HepG2 (cell line): ENCODE results near the gene NOTUM. TPM values are rescaled to one million over a fixed set of nuclear protein-coding genes. Genes with fewer than 3 reads are reported as not detected.

Source experiments
- BCL6 ChIP-seq: IDR thresholded peaks from 2 replicates; pipeline ENCODE4 v1.6.1; 2016; ENCODE audit warnings: missing genetic modification reagents, missing compliant biosample characterization
- PAF1 ChIP-seq: IDR thresholded peaks from 2 replicates; pipeline ENCODE4 v1.6.1; 2016; ENCODE audit warnings: missing genetic modification reagents, missing compliant biosample characterization
- SRY ChIP-seq: sonication (generic); formaldehyde crosslinking; IDR thresholded peaks from 2 replicates; pipeline ENCODE4 v1.8.0; 2022; ENCODE audit warnings: mild to moderate bottlenecking, missing genetic modification reagents
- SSRP1 ChIP-seq: IDR thresholded peaks from 2 replicates; pipeline ENCODE4 v1.6.1; 2016; ENCODE audit warnings: control low read depth
- ZNF468 ChIP-seq: sonication (generic); formaldehyde crosslinking; IDR thresholded peaks from 2 replicates; pipeline ENCODE4 v1.8.0; 2022; ENCODE audit warnings: mild to moderate bottlenecking, moderate library complexity, missing genetic modification reagents
- ZNF768 ChIP-seq: sonication (generic); formaldehyde crosslinking; IDR thresholded peaks from 2 replicates; pipeline ENCODE4 v1.4.0; 2020; ENCODE audit warnings: missing genetic modification reagents
- polyA plus RNA-seq, 8 experiments: library from polyadenylated mRNA; depleted of rRNA in 3 of 8; stranded (reverse) in 7 of 8; unstranded in 1 of 8; fragments of >200 nt; fragmentation: Illumina TruSeq in 4 of 8; extraction: Trizol in 4 of 8; gene quantifications; 2 replicates each; pipeline versions ENCODE4 v1.2.1 to v1.2.3, GENCODE V29; 2011 to 2016; ENCODE audit warnings: low read depth in 4 of 8, missing spikeins in 1 of 8, mixed read lengths in 1 of 8; ENCODE audit not compliant: insufficient read depth in 1 of 8
- total RNA-seq, 5 experiments: library from RNA; depleted of rRNA; stranded (reverse); fragments of >200 nt; fragmentation: Illumina TruSeq; extraction: Trizol; gene quantifications; 2 replicates each; pipeline ENCODE4 v1.2.3, GENCODE V29; 2016; ENCODE audit warnings: low read depth in 1 of 5
- TF ChIP-seq, protein P1 (sequence below): IDR thresholded peaks from 2 replicates; pipeline ENCODE4 v1.6.1; 2016; ENCODE audit warnings: low read depth
- TF ChIP-seq, protein P2 (sequence below): IDR thresholded peaks from 2 replicates; pipeline ENCODE4 v1.6.1; 2018; ENCODE audit warnings: missing genetic modification reagents, mild to moderate bottlenecking, missing compliant biosample characterization
- TF ChIP-seq, protein P3 (sequence below): sonication (generic); formaldehyde crosslinking; IDR thresholded peaks from 2 replicates; pipeline ENCODE4 v1.4.0; 2020; ENCODE audit warnings: missing genetic modification reagents
- TF ChIP-seq, protein P4 (sequence below): sonication (generic); formaldehyde crosslinking; IDR thresholded peaks from 2 replicates; pipeline ENCODE4 v1.4.0; 2020; ENCODE audit warnings: missing genetic modification reagents
- TF ChIP-seq, protein P5 (sequence below): sonication (generic); formaldehyde crosslinking; IDR thresholded peaks from 2 replicates; pipeline ENCODE4 v1.4.0; 2020; ENCODE audit warnings: missing genetic modification reagents, borderline replicate concordance

The NOTUM gene
- total and polyA plus RNA-seq, 2 of the 13 experiments (the other 11 are each of a cell fraction or from before 2014, with no cell fraction given): 150 to 160 TPM

DNA sequence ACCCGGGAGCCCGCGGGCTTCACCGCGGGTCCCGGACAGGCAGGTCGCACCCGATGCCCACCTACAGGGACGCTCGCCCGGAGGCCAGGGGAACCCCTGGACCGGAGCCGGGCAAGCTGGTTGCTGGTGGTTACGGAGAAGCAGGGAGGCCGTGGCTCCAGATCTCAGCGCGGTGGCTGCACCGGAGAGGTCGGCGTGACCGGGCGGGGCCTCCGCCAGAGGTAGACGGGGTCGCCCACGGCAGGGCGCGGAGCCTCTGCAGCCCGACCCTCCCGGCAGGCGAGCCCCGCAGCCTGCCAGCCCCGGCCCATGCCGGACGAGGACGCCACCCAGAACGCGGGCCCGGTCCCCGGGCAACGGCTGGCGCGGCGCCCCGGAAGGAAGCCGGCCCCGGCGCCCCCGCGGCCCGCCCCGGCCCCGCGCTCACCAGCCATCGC lies 50.1 kb downstream of the NOTUM start (continued):
- TF ChIP-seq, protein P1, sequence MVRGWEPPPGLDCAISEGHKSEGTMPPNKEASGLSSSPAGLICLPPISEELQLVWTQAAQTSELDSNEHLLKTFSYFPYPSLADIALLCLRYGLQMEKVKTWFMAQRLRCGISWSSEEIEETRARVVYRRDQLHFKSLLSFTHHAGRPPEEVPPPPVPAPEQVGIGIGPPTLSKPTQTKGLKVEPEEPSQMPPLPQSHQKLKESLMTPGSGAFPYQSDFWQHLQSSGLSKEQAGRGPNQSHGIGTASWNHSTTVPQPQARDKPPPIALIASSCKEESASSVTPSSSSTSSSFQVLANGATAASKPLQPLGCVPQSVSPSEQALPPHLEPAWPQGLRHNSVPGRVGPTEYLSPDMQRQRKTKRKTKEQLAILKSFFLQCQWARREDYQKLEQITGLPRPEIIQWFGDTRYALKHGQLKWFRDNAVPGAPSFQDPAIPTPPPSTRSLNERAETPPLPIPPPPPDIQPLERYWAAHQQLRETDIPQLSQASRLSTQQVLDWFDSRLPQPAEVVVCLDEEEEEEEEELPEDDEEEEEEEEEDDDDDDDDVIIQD (CRISPR knock-in tag): no peak
- TF ChIP-seq, protein P2, sequence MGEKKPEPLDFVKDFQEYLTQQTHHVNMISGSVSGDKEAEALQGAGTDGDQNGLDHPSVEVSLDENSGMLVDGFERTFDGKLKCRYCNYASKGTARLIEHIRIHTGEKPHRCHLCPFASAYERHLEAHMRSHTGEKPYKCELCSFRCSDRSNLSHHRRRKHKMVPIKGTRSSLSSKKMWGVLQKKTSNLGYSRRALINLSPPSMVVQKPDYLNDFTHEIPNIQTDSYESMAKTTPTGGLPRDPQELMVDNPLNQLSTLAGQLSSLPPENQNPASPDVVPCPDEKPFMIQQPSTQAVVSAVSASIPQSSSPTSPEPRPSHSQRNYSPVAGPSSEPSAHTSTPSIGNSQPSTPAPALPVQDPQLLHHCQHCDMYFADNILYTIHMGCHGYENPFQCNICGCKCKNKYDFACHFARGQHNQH (CRISPR knock-in tag): no peak
- TF ChIP-seq ZNF768 (CRISPR knock-in tag): peak; percentile 42
- TF ChIP-seq, protein P3, sequence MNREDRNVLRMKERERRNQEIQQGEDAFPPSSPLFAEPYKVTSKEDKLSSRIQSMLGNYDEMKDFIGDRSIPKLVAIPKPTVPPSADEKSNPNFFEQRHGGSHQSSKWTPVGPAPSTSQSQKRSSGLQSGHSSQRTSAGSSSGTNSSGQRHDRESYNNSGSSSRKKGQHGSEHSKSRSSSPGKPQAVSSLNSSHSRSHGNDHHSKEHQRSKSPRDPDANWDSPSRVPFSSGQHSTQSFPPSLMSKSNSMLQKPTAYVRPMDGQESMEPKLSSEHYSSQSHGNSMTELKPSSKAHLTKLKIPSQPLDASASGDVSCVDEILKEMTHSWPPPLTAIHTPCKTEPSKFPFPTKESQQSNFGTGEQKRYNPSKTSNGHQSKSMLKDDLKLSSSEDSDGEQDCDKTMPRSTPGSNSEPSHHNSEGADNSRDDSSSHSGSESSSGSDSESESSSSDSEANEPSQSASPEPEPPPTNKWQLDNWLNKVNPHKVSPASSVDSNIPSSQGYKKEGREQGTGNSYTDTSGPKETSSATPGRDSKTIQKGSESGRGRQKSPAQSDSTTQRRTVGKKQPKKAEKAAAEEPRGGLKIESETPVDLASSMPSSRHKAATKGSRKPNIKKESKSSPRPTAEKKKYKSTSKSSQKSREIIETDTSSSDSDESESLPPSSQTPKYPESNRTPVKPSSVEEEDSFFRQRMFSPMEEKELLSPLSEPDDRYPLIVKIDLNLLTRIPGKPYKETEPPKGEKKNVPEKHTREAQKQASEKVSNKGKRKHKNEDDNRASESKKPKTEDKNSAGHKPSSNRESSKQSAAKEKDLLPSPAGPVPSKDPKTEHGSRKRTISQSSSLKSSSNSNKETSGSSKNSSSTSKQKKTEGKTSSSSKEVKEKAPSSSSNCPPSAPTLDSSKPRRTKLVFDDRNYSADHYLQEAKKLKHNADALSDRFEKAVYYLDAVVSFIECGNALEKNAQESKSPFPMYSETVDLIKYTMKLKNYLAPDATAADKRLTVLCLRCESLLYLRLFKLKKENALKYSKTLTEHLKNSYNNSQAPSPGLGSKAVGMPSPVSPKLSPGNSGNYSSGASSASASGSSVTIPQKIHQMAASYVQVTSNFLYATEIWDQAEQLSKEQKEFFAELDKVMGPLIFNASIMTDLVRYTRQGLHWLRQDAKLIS: no peak
- TF ChIP-seq ZNF468 (CRISPR knock-in tag): 0 out of 2 replicates have a peak, but pooled peaks have one; percentile 25
- TF ChIP-seq, protein P4, sequence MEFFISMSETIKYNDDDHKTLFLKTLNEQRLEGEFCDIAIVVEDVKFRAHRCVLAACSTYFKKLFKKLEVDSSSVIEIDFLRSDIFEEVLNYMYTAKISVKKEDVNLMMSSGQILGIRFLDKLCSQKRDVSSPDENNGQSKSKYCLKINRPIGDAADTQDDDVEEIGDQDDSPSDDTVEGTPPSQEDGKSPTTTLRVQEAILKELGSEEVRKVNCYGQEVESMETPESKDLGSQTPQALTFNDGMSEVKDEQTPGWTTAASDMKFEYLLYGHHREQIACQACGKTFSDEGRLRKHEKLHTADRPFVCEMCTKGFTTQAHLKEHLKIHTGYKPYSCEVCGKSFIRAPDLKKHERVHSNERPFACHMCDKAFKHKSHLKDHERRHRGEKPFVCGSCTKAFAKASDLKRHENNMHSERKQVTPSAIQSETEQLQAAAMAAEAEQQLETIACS: no peak
- TF ChIP-seq PAF1: no peak
- TF ChIP-seq SSRP1: no peak
- TF ChIP-seq SRY (CRISPR knock-in tag): no peak
- TF ChIP-seq, protein P5, sequence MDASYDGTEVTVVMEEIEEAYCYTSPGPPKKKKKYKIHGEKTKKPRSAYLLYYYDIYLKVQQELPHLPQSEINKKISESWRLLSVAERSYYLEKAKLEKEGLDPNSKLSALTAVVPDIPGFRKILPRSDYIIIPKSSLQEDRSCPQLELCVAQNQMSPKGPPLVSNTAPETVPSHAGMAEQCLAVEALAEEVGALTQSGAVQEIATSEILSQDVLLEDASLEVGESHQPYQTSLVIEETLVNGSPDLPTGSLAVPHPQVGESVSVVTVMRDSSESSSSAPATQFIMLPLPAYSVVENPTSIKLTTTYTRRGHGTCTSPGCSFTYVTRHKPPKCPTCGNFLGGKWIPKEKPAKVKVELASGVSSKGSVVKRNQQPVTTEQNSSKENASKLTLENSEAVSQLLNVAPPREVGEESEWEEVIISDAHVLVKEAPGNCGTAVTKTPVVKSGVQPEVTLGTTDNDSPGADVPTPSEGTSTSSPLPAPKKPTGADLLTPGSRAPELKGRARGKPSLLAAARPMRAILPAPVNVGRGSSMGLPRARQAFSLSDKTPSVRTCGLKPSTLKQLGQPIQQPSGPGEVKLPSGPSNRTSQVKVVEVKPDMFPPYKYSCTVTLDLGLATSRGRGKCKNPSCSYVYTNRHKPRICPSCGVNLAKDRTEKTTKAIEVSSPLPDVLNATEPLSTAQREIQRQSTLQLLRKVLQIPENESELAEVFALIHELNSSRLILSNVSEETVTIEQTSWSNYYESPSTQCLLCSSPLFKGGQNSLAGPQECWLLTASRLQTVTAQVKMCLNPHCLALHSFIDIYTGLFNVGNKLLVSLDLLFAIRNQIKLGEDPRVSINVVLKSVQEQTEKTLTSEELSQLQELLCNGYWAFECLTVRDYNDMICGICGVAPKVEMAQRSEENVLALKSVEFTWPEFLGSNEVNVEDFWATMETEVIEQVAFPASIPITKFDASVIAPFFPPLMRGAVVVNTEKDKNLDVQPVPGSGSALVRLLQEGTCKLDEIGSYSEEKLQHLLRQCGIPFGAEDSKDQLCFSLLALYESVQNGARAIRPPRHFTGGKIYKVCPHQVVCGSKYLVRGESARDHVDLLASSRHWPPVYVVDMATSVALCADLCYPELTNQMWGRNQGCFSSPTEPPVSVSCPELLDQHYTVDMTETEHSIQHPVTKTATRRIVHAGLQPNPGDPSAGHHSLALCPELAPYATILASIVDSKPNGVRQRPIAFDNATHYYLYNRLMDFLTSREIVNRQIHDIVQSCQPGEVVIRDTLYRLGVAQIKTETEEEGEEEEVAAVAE (CRISPR knock-in tag): no peak
- no peak for TF ChIP-seq BCL6 (CRISPR knock-in tag)
